SK-N-SH treated with all-trans-retinoic acid at 6 μM for 48 hours (cell line): ENCODE results near the gene TANC1.

Experiments used
- ATAC-seq: fragments of 200-7000 bp; cut with Tn5 transposase; 3 replicates; pipeline ENCODE4 v1.9.1; 2020; ENCODE audit warnings: mild to moderate bottlenecking, moderate library complexity
- ARNTL ChIP-seq: fragments of 450-650 bp; formaldehyde crosslinking; IDR thresholded peaks from 2 replicates; pipeline ENCODE4 v1.5.0; 2020; ENCODE audit warnings: low read depth, mild to moderate bottlenecking, moderate library complexity, borderline replicate concordance
- BACH2 ChIP-seq: fragments of 250-450 bp; sonication (Bioruptor Pico); IDR thresholded peaks from 2 replicates; pipeline ENCODE4 v1.9.0; 2021; ENCODE audit warnings: mild to moderate bottlenecking, borderline replicate concordance
- CSDC2 ChIP-seq: fragments of 250-450 bp; sonication (Bioruptor Pico); IDR thresholded peaks from 2 replicates; pipeline ENCODE4 v1.5.0; 2020; ENCODE audit warnings: mild to moderate bottlenecking, moderate library complexity
- CSRNP3 ChIP-seq: fragments of 250-450 bp; sonication (Bioruptor Pico); IDR thresholded peaks from 2 replicates; pipeline ENCODE4 v1.5.1; 2021; ENCODE audit warnings: mild to moderate bottlenecking, moderate library complexity
- ESRRG ChIP-seq: fragments of 250-450 bp; sonication (Bioruptor Pico); IDR thresholded peaks from 2 replicates; pipeline ENCODE4 v1.6.1; 2021; ENCODE audit warnings: mild to moderate bottlenecking
- GLIS3 ChIP-seq: fragments of 250-450 bp; sonication (Bioruptor Pico); IDR thresholded peaks from 2 replicates; pipeline ENCODE4 v1.5.0; 2020; ENCODE audit warnings: mild to moderate bottlenecking, moderate library complexity
- ISL1 ChIP-seq: fragments of 250-450 bp; sonication (Bioruptor Pico); IDR thresholded peaks from 2 replicates; pipeline ENCODE4 v2.1.2; 2022; ENCODE audit warnings: mild to moderate bottlenecking, moderate library complexity
- OSR1 ChIP-seq: fragments of 250-450 bp; sonication (Bioruptor Pico); IDR thresholded peaks from 2 replicates; pipeline ENCODE4 v1.8.0; 2022; ENCODE audit warnings: moderate library complexity, mild to moderate bottlenecking, inconsistent platforms
- PATZ1 ChIP-seq: fragments of 250-450 bp; sonication (Bioruptor Pico); IDR thresholded peaks from 2 replicates; pipeline ENCODE4 v1.8.0; 2020; ENCODE audit warnings: mild to moderate bottlenecking, moderate library complexity, borderline replicate concordance
- POU6F1 ChIP-seq: fragments of 250-450 bp; sonication (Bioruptor Pico); IDR thresholded peaks from 2 replicates; pipeline ENCODE4 v1.8.0; 2021; ENCODE audit warnings: low read depth, mild to moderate bottlenecking, moderate library complexity, borderline replicate concordance
- PPARA ChIP-seq: fragments of 250-450 bp; sonication (Bioruptor Pico); IDR thresholded peaks from 2 replicates; pipeline ENCODE4 v1.5.0; 2020; ENCODE audit warnings: mild to moderate bottlenecking, borderline replicate concordance
- RARB ChIP-seq: fragments of 250-450 bp; sonication (Bioruptor Pico); IDR thresholded peaks from 2 replicates; pipeline ENCODE4 v1.8.0; 2021; ENCODE audit warnings: mild to moderate bottlenecking, moderate library complexity
- SNAI2 ChIP-seq: fragments of 250-450 bp; sonication (Bioruptor Pico); IDR thresholded peaks from 2 replicates; pipeline ENCODE4 v1.5.0; 2020; ENCODE audit warnings: mild to moderate bottlenecking, moderate library complexity
- ZC3H10 ChIP-seq: fragments of 250-450 bp; sonication (Bioruptor Pico); IDR thresholded peaks from 2 replicates; pipeline ENCODE4 v1.5.1; 2021; ENCODE audit warnings: mild to moderate bottlenecking, moderate library complexity
- ZFP3 ChIP-seq: fragments of 250-450 bp; sonication (Bioruptor Pico); IDR thresholded peaks from 2 replicates; pipeline ENCODE4 v1.5.0; 2020; ENCODE audit warnings: mild to moderate bottlenecking, moderate library complexity
- ZFP30 ChIP-seq: fragments of 450-650 bp; formaldehyde crosslinking; IDR thresholded peaks from 2 replicates; pipeline ENCODE4 v1.5.0; 2022; ENCODE audit warnings: mild to moderate bottlenecking, moderate library complexity
- ZNF565 ChIP-seq: fragments of 450-650 bp; formaldehyde crosslinking; conservative IDR thresholded peaks from 2 replicates; pipeline ENCODE4 v1.5.0; 2020; ENCODE audit warnings: low read depth, mild to moderate bottlenecking, moderate library complexity
- ZNF8 ChIP-seq: fragments of 450-650 bp; formaldehyde crosslinking; IDR thresholded peaks from 2 replicates; pipeline ENCODE4 v1.5.0; 2020; ENCODE audit warnings: mild to moderate bottlenecking, moderate library complexity
- TF ChIP-seq, protein P1 (sequence below): fragments of 250-450 bp; sonication (Bioruptor Pico); IDR thresholded peaks from 2 replicates; pipeline ENCODE4 v1.5.0; 2020; ENCODE audit warnings: mild to moderate bottlenecking, moderate library complexity

Gene TANC1

GRCh38 chr2:159175182-159175581 is 206.7 kb downstream of the TANC1 start:
- ATAC-seq: no peak

GRCh38 chr2:159175927-159176326 is 207.5 kb downstream of the TANC1 start:
- no peak for TF ChIP-seq ARNTL
- no peak for ATAC-seq

More at GRCh38 chr2:159175182-159175581, 206.7 kb downstream of the TANC1 start:
- TF ChIP-seq ZC3H10 (CRISPR knock-in tag) (no peak), PPARA (CRISPR knock-in tag) (no peak), CSRNP3 (no peak), OSR1 (CRISPR knock-in tag) (no peak), SNAI2 (no peak), BACH2 (CRISPR knock-in tag) (no peak), POU6F1 (CRISPR knock-in tag) (no peak), PATZ1 (no peak), ARNTL (no peak), ZFP30 (no peak)
- TF ChIP-seq, all 23 proteins: peak for 0

- TF ChIP-seq BACH2 (CRISPR knock-in tag) (no peak), RARB (CRISPR knock-in tag) (no peak), ISL1 (CRISPR knock-in tag) (no peak)
- 0 out of 3 replicates have a peak, but pooled peaks have one; percentile 30 for ATAC-seq
These were observed 208.1 kb downstream of the TANC1 start for GRCh38 chr2:159176555-159176954.

DNA sequence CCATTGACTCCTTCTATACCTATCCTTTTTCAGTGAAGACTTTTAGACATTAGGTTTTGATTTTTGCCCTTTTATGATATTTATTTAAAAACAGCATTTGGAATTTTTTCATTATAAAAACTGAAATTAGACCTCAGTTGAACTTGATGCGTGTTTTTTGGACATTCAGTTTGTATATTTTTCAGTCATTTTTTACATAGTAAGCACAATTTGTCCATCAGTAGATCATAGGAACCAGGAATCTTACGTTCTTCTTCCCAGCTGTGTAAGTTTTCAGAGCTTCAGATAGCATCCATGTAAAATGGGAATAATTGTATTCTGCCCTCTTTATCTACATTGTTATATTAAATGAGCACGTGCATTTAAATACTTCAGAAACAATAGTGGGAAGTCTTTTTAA is 208.9 kb downstream of the TANC1 start:
- no peak for TF ChIP-seq GLIS3 (CRISPR knock-in tag)
- no peak for TF ChIP-seq ZC3H10 (CRISPR knock-in tag)
- TF ChIP-seq, all 23 proteins: peak for 0
- ATAC-seq: no peak

- ATAC-seq: no peak; the same call in 2 of the 3 replicates
- TF ChIP-seq OSR1 (CRISPR knock-in tag) (no peak), POU6F1 (CRISPR knock-in tag) (no peak), ZNF8 (CRISPR knock-in tag) (no peak), ISL1 (CRISPR knock-in tag) (no peak), GLIS3 (CRISPR knock-in tag) (no peak)
- TF ChIP-seq, protein P1, sequence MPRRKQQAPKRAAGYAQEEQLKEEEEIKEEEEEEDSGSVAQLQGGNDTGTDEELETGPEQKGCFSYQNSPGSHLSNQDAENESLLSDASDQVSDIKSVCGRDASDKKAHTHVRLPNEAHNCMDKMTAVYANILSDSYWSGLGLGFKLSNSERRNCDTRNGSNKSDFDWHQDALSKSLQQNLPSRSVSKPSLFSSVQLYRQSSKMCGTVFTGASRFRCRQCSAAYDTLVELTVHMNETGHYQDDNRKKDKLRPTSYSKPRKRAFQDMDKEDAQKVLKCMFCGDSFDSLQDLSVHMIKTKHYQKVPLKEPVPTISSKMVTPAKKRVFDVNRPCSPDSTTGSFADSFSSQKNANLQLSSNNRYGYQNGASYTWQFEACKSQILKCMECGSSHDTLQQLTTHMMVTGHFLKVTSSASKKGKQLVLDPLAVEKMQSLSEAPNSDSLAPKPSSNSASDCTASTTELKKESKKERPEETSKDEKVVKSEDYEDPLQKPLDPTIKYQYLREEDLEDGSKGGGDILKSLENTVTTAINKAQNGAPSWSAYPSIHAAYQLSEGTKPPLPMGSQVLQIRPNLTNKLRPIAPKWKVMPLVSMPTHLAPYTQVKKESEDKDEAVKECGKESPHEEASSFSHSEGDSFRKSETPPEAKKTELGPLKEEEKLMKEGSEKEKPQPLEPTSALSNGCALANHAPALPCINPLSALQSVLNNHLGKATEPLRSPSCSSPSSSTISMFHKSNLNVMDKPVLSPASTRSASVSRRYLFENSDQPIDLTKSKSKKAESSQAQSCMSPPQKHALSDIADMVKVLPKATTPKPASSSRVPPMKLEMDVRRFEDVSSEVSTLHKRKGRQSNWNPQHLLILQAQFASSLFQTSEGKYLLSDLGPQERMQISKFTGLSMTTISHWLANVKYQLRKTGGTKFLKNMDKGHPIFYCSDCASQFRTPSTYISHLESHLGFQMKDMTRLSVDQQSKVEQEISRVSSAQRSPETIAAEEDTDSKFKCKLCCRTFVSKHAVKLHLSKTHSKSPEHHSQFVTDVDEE (CRISPR knock-in tag): no peak
These were observed 209.5 kb downstream of the TANC1 start for GRCh38 chr2:159177957-159178356.

DNA sequence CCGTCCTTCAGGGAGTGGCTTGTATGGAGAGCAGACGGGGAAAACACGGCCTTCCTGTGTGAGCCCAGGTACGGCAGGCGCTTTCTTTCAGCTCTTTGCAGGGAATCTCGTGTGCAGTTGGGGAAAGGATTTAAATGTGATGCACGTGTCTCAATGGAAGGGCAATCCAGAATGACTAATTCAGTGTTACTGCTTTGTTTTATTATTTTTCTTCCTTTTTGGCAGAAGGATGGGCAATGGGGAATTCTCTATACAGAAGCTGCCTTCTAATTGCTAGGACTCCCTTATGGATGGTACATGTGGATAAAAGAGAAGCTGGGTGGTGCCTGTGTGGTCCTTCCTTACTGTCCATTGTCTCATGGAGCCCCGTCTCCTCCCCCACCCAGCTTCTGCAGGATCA is 210.7 kb downstream of the TANC1 start:
- ATAC-seq: no peak
- TF ChIP-seq ESRRG (CRISPR knock-in tag): no peak
- TF ChIP-seq SNAI2: no peak
- no peak for TF ChIP-seq PPARA (CRISPR knock-in tag)
- TF ChIP-seq ISL1 (CRISPR knock-in tag): no peak
- TF ChIP-seq ZFP3 (CRISPR knock-in tag): no peak
- TF ChIP-seq CSDC2 (CRISPR knock-in tag): no peak
- no peak for TF ChIP-seq ZC3H10 (CRISPR knock-in tag)
- TF ChIP-seq PATZ1: no peak
- TF ChIP-seq GLIS3 (CRISPR knock-in tag): no peak
- no peak for TF ChIP-seq ZNF565
- TF ChIP-seq CSRNP3: no peak
- TF ChIP-seq ZNF8 (CRISPR knock-in tag): no peak
- no peak for TF ChIP-seq OSR1 (CRISPR knock-in tag)
